K562 (cell line): Measurements from ENCODE around the gene JMJD1C. TPM values are rescaled to one million over a fixed set of nuclear protein-coding genes. Genes with fewer than 3 reads are reported as not detected.

Experiments
- ATF3 ChIP-seq, 2 experiments: fragments of 450-650 bp in 1 of 2; sonication (generic) in 1 of 2; formaldehyde crosslinking in 1 of 2; IDR thresholded peaks in 1 of 2; conservative IDR thresholded peaks in 1 of 2; 2 replicates each; pipeline versions ENCODE4 v1.6.1 to v1.8.1; 2016 to 2023; ENCODE audit warnings: mild to moderate bottlenecking in 2 of 2, moderate library complexity in 2 of 2, inconsistent platforms in 1 of 2, missing genetic modification reagents in 1 of 2
- CTCF ChIP-seq, 3 experiments: IDR thresholded peaks in 2 of 3; conservative IDR thresholded peaks in 1 of 3; 2 replicates each; pipeline ENCODE4 v1.5.1; 2011 to 2012; ENCODE audit warnings: low read length in 3 of 3, mild to moderate bottlenecking in 3 of 3, control low read depth in 2 of 3, improper control_type of control experiment in 1 of 3, inconsistent platforms in 1 of 3, low read depth in 1 of 3, mixed read lengths in 1 of 3, moderate library complexity in 1 of 3; ENCODE audit not compliant: insufficient read depth in 2 of 3
- EHMT2 ChIP-seq: fragments of 450-650 bp; IDR thresholded peaks from 2 replicates; pipeline ENCODE4 v1.6.1; 2018; ENCODE audit warnings: antibody characterized with exemption
- GTF2F1 ChIP-seq: IDR thresholded peaks from 2 replicates; pipeline ENCODE4 v1.6.1; 2011; ENCODE audit warnings: low read depth, low read length, improper control_type of control experiment
- HMBOX1 ChIP-seq: sonication (generic); IDR thresholded peaks from 2 replicates; pipeline ENCODE4 v1.6.1; 2016
- ID3 ChIP-seq, 2 experiments: fragments of 250-450 bp in 1 of 2; fragments of 450-650 bp in 1 of 2; sonication (Bioruptor Pico) in 1 of 2; IDR thresholded peaks; 2 replicates each; pipeline versions ENCODE4 v1.6.1 to v1.8.0; 2016 to 2021; ENCODE audit warnings: mild to moderate bottlenecking in 2 of 2, moderate library complexity in 2 of 2, missing compliant biosample characterization in 1 of 2, missing genetic modification characterization in 1 of 2
- MTA1 ChIP-seq: fragments of 450-650 bp; IDR thresholded peaks from 2 replicates; pipeline ENCODE4 v1.6.1; 2017; ENCODE audit warnings: borderline replicate concordance
- NRF1 ChIP-seq, 2 experiments: fragments of 450-650 bp; IDR thresholded peaks in 1 of 2; conservative IDR thresholded peaks in 1 of 2; 2 replicates each; pipeline ENCODE4 v1.6.1; 2014; ENCODE audit warnings: mild to moderate bottlenecking in 2 of 2
- RUNX1 ChIP-seq: sonication (generic); IDR thresholded peaks from 2 replicates; pipeline ENCODE4 v1.6.1; 2016; ENCODE audit warnings: antibody characterized with exemption, low read depth
- SIN3B ChIP-seq: fragments of 450-650 bp; IDR thresholded peaks from 2 replicates; pipeline ENCODE4 v1.6.1; 2017; ENCODE audit warnings: low read depth, mild to moderate bottlenecking, moderate library complexity
- SMARCE1 ChIP-seq: fragments of 450-650 bp; IDR thresholded peaks from 2 replicates; pipeline ENCODE4 v1.7.1; 2016; ENCODE audit warnings: mild to moderate bottlenecking
- TBL1XR1 ChIP-seq, 2 experiments: IDR thresholded peaks; 2 replicates each; pipeline ENCODE4 v1.6.1; 2012; ENCODE audit warnings: improper control_type of control experiment in 2 of 2, low read length in 2 of 2, mild to moderate bottlenecking in 1 of 2
- ZNF175 ChIP-seq: fragments of 200-800 bp; sonication (Bioruptor generic); IDR thresholded peaks from 2 replicates; pipeline ENCODE4 v1.6.1; 2016; ENCODE audit warnings: low read depth, mild to moderate bottlenecking, missing genetic modification characterization, missing compliant biosample characterization
- ZNF217 ChIP-seq: sonication (generic); formaldehyde crosslinking; IDR thresholded peaks from 2 replicates; pipeline ENCODE4 v1.8.0; 2022; ENCODE audit warnings: mild to moderate bottlenecking, missing genetic modification reagents
- ZNF282 ChIP-seq: sonication (generic); formaldehyde crosslinking; IDR thresholded peaks from 2 replicates; pipeline ENCODE4 v1.8.1; 2023; ENCODE audit warnings: missing genetic modification reagents
- ZNF398 ChIP-seq: fragments of 250-450 bp; sonication (Bioruptor Pico); IDR thresholded peaks from 2 replicates; pipeline ENCODE4 v1.8.0; 2021; ENCODE audit warnings: moderate library complexity, mild to moderate bottlenecking, inconsistent platforms
- ZNF57 ChIP-seq: fragments of 450-650 bp; formaldehyde crosslinking; IDR thresholded peaks from 2 replicates; pipeline ENCODE4 v1.4.0; 2020; ENCODE audit warnings: mild to moderate bottlenecking, moderate library complexity
- polyA plus RNA-seq, 8 experiments: library from polyadenylated mRNA; depleted of rRNA in 4 of 8; stranded (reverse) in 5 of 8; unstranded in 3 of 8; fragments of >200 nt; fragmentation: Nextera tagmentation in 2 of 8; fragmentation: Illumina TruSeq in 1 of 8; extraction: Ambion mirVana in 2 of 8; extraction: Trizol in 1 of 8; gene quantifications; 2 replicates each; pipeline versions ENCODE4 v1.2.1 to v1.2.3, GENCODE V29; 2011 to 2014; ENCODE audit warnings: inconsistent platforms in 1 of 8, missing spikeins in 1 of 8
- total RNA-seq, 7 experiments: library from RNA; depleted of rRNA in 6 of 7; stranded (reverse); fragments of >200 nt in 6 of 7; fragmentation: Illumina TruSeq in 2 of 7; extraction: Trizol in 2 of 7; gene quantifications; 2 replicates each; pipeline versions ENCODE4 v1.2.1 to v1.2.3, GENCODE V29; 2011 to 2021; ENCODE audit warnings: low replicate concordance in 1 of 7
- TF ChIP-seq, protein P1 (sequence below): fragments of 450-650 bp; formaldehyde crosslinking; IDR thresholded peaks from 2 replicates; pipeline ENCODE4 v1.4.0; 2020; ENCODE audit warnings: mild to moderate bottlenecking, moderate library complexity
- TF ChIP-seq, protein P2 (sequence below): fragments of 450-650 bp; conservative IDR thresholded peaks from 2 replicates; pipeline ENCODE4 v1.6.1; 2016; ENCODE audit warnings: missing genetic modification characterization, low read depth, mild to moderate bottlenecking, missing compliant biosample characterization, moderate library complexity

Gene JMJD1C
- total and polyA plus RNA-seq, 9 of the 15 experiments (the other 6 are each of a cell fraction or from before 2014, with no cell fraction given), result 25.3 to 68.0 (median 47.2) TPM

DNA sequence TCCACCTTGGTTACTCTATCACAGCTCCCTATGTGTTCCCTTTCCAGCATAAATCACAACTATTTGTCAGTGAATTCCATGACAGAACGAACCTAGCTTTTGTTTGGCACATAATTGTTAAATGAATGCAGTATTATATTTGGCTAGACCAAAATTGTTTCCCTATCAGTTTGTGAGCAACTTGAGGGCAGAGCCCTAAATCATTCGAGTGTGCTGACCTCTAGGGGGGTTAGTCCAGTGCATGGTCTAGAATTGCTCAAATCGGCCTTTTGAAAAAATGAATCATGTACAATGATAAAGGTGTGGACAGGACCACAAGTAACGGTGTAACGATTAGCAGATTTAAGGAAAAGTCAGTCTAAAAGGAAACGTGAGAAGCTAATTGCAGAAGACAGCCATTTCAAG, 333.1 kb downstream of the JMJD1C start (continued):
- TF ChIP-seq ZNF175 (CRISPR knock-in tag) (peak; percentile 82; the same call in 1 of the 2 replicates), ID3 (CRISPR knock-in tag; IDR thresholded peaks at IDR 0.05) (no peak), ID3 (tag; IDR thresholded peaks at IDR 0.05) (no peak; the same call in 1 of the 2 replicates), ZNF217 (CRISPR knock-in tag) (no peak), CTCF (IDR thresholded peaks at IDR 0.05 in 2 of 3, conservative IDR thresholded peaks at IDR 0.05 in 1 of 3; ENCODE audit: insufficient read depth in 2 of 3, low read depth in 1 of 3, low read length in 3 of 3) (0 out of 6 replicates have a peak, but pooled peaks of 1 of the 3 experiments have one; percentile 1), SIN3B (0 out of 2 replicates have a peak, but pooled peaks have one; percentile 24), EHMT2 (peak; percentile 99), TBL1XR1 (IDR thresholded peaks at IDR 0.05; ENCODE audit: low read length in 2 of 2) (no peak), HMBOX1 (no peak), MTA1 (no peak), ZNF398 (CRISPR knock-in tag) (no peak), SMARCE1 (no peak), GTF2F1 (no peak), ZNF282 (CRISPR knock-in tag) (no peak), RUNX1 (no peak), ZNF57 (CRISPR knock-in tag) (0 out of 2 replicates have a peak, but pooled peaks have one; percentile 74), ATF3 (IDR thresholded peaks at IDR 0.05) (no peak), ATF3 (CRISPR knock-in tag; conservative IDR thresholded peaks at IDR 0.05) (no peak; the same call in 1 of the 2 replicates), NRF1 (conservative IDR thresholded peaks at IDR 0.05 in 1 of 2, IDR thresholded peaks at IDR 0.05 in 1 of 2) (no peak)
- TF ChIP-seq, protein P1, sequence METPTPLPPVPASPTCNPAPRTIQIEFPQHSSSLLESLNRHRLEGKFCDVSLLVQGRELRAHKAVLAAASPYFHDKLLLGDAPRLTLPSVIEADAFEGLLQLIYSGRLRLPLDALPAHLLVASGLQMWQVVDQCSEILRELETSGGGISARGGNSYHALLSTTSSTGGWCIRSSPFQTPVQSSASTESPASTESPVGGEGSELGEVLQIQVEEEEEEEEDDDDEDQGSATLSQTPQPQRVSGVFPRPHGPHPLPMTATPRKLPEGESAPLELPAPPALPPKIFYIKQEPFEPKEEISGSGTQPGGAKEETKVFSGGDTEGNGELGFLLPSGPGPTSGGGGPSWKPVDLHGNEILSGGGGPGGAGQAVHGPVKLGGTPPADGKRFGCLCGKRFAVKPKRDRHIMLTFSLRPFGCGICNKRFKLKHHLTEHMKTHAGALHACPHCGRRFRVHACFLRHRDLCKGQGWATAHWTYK, result no peak; the same call in 1 of the 2 replicates
- TF ChIP-seq, protein P2, sequence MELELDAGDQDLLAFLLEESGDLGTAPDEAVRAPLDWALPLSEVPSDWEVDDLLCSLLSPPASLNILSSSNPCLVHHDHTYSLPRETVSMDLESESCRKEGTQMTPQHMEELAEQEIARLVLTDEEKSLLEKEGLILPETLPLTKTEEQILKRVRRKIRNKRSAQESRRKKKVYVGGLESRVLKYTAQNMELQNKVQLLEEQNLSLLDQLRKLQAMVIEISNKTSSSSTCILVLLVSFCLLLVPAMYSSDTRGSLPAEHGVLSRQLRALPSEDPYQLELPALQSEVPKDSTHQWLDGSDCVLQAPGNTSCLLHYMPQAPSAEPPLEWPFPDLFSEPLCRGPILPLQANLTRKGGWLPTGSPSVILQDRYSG, result peak; percentile 89
